HG03521 (cell line): ENCODE measurements around the gene EPN1.

Source experiments
- ATAC-seq: cut with Tn5 transposase; IDR thresholded peaks from one replicate; pipeline ENCODE4 v1.9.1; 2021; ENCODE audit warnings: mild to moderate bottlenecking, moderate library complexity; ENCODE audit not compliant: unreplicated experiment

Gene EPN1

DNA sequence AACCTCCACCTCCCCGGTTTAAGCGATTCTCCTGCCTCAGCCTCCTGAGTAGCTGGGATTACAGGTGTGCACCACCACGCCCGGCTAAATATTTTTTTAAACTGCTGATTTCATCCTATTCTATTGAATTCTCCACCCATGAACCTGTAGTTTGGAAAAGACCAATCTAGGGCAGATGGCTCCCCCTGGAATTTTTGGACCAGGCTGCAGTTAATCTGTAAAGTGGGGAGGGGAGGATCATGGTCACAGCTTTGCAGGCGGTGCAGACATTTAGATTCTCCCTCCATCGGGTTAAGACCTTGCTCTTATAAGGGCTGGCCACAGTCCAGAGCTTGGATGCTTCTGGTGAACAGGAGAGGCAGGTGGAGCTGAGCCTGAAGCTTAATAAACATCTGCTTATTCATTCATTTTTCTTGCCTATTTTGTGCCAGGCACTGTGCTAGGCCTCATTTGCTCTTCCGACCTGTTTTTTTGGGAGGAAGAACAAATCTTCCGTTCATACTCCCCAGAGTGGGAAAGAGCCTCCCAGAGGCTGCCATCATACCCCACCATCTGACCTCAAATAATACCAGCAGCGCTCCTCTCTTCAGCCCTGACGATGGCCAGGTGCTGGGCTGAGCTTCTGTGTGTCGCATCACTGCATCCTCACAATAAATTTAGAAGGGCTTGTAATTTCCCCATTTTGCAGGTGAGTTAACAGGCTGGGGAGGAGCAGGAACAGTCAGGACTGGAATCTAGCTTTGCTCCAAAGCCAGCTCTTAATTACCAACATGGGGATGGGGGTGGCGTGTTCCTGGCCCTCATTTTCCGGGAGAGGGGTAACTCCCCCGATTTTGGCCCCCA is 27.9 kb upstream of the EPN1 start:
- no peak for ATAC-seq

DNA sequence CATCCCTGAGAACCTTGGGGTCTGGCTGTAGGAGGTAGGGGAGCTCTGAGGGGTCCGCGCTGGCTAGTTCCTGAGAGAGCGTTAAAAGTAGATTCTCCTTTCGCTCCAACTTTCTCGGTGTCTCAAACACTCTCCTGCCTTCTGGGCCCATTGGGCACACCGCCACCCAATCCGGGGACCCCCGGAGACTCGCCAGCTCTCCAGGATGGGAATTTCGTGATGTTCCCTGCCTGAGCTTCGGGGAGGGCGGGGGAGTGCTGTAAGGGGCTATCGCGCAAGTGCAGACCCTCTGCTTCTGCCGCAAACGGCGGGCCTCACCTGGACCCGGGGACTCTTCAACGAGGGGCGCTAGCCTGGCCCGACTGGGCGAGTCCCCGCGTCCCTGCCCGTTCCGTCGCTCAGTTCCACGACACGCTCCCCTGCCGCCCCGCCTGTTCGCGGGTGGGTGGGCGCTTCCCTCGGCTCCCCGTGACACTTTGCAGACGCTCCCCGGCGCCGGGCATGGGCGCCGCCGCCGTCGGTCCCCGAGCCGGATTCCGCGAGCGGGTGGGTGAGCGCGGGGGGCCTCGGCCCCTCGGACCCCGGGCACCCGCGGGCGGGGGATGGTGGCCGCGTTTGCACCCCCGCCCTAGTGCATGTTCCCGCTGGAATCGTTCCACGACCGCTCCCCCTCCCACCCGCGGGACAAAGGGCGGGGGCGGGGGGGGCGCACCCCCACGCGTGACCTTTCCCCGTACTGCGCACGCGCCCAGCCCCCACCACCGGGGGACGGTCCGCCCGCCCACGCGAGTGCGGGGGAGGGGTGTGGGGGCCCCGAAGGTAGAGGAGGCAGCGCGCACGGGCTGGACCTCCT is 27.1 kb upstream of the EPN1 start, which contains the start of gene CCDC106:
Gene CCDC106 (plus strand): TSS at position 481 of the 853 bp plus-strand sequence. CDS start 835 bp downstream, outside the sequence.
- peak; percentile 27 for ATAC-seq

DNA sequence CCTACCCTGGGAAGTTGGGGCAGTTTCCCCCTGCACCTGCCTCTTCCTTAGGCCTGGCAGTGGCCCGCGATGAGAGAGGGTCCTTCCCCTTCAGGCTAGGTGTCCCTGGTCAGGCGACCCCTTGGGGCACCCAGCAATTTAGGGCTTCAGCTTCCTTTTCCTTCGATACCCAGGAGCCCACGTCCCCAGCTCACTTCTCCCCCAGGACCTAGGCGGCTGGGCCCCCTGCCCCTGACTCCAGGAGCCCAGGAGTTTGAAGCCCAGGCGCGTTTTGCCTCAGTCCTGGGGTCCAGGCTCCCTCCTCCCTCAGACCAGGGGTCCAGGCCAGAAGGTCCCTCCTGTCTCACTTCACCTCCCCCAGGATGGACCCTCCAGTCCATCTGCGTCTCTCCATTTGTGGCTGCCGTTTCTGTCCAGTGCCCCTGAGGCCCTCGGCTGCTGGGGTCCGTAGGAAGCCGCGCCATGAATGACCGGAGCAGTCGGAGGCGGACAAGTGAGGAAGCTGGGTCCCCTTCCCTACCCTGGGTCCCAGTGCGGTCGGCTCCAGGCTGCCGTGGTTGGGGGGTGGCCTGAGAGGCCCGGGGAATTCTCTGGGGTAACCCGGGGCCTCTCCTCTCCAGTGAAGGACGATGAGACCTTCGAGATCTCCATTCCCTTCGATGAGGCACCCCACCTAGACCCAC is 26.3 kb upstream of the EPN1 start:
- no peak for ATAC-seq

DNA sequence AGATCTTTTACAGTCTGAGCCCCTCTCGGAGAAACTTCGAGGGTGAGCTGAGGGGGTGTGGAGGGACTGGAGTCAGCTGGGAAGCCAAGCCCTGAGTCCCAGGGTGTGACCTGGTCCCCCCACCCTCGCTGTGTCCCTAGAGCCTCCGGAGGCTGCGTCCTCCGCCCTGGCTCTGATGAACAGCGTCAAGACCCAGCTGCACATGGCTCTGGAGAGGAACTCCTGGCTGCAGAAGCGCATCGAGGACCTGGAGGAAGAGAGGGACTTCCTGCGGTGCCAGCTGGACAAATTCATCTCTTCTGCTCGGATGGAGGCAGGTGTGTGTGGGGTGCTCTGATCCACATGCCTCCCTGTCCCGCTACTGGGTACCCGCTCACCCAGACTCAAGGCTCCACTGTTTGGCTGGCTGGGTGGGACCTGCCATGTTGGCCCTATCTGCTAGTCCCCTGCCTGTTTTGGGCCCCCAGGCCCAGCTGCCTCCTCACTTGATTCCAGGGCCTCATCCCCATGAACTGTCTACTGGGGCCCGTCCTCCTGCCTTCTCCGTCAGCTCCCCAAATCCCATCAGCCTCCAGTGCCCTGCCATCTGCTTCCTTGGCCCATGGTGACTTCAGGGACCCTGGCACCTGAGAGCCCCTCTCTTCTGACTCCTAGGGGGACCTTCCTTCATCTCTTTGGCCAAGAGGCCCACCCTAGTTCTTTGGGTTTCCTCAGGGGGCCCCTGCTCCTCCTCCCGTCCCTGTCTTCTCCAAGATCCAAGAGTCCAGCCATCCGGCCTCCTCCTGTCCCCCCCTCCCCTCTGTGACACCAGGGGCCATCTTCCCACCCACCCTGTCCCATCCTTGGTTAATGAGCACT is 25.5 kb upstream of the EPN1 start:
- ATAC-seq, result no peak

DNA sequence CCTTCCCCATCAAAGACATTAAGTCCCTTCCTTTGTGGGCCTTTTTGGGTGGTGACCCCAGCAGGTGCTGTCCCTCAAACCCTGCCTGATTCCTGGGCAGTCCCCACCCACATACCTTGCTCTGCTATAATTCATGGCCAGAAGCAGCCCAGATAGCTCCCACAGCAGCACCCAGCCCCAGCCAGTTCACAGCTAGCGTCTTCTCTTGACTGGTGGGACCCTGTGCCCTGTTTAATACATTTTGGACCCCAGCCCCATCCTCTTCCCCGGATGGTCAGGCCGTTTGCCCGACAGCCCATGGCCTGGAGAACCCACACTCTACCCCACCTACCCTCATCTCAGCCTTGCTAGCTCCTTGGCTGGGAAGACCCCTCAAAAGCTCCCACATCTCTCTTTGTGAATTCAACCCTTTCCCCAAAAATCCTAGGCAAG is 24.9 kb upstream of the EPN1 start:
- no peak for ATAC-seq

DNA sequence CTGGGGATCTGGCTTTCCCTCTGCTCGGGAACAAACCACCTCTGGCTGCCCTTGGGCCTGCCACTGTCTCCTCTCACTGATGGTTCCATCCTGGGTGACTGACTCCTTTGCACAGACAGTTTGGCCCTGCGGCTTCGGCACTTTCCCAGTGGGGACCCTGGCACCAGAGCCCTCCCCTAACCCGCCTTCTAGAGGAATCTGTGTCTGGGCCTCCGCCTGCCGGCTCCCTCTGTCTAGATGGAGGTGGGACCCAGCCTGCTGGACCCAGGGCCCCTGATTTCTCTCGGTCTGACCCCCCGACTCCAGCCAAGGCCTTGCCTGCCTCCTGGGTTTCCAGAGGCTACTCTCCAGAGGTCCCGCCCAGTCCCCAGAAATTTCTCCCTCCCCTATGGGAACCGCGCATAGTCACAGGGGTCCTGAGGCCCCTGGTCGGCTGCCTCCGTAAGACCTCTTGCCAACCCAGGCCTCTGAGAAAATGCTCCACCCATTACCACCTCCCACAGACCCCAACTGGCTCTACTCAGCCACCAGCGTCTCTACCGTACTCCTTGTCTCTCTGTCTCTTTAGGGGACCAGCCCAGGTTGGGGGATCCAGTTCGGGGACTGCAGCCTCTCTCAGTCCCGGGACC is 24.3 kb upstream of the EPN1 start:
- ATAC-seq, result no peak

DNA sequence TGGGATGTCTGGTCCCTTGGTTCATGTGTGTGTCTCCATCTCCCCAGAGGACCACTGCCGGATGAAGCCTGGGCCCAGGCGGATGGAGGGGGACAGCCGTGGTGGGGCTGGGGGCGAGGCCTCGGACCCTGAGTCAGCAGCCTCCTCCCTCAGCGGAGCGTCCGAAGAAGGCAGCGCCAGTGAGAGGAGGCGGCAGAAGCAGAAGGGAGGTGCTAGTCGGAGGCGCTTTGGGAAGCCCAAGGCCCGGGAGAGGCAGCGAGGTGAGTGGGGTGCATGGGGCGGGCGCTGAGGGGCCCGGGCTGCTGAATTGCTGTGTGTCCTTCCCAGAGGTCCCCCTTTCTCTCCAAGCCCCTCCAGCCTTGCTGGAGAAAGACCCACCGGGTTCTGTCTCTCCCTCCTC is 23.8 kb upstream of the EPN1 start:
- no peak for ATAC-seq

DNA sequence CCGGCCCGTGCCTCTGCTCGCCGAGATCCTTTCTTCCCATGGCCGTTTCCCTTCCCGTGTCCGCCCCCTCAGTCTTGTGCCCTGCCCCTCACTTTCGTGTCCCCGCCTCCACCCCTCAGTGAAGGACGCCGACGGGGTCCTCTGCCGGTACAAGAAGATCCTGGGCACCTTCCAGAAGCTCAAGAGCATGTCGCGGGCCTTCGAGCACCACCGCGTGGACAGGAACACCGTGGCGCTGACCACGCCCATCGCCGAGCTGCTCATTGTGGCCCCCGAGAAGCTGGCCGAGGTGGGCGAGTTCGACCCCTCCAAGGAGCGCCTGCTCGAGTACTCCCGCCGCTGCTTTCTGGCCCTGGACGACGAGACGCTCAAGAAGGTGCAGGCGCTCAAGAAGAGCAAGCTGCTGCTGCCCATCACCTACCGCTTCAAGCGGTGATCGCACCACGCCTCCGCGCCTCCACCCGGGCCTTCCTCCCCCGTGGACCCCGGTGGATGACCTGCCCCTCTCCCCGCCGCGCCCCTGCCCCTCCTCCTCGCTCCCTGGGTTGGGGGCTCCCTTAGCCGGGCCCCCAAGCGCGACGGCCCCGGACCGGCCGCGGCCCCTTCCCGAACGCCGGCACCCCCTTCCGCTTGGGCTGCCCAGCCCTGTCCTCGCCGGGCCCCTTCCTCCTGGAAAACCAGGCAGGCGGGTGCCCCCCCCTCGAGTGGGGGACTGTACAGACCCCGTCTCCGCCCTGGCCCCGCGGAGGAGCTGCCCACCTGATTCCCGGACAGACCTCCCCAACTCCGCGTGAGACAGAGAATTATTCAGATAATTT is 22.5 kb upstream of the EPN1 start:
- ATAC-seq, result no peak

DNA sequence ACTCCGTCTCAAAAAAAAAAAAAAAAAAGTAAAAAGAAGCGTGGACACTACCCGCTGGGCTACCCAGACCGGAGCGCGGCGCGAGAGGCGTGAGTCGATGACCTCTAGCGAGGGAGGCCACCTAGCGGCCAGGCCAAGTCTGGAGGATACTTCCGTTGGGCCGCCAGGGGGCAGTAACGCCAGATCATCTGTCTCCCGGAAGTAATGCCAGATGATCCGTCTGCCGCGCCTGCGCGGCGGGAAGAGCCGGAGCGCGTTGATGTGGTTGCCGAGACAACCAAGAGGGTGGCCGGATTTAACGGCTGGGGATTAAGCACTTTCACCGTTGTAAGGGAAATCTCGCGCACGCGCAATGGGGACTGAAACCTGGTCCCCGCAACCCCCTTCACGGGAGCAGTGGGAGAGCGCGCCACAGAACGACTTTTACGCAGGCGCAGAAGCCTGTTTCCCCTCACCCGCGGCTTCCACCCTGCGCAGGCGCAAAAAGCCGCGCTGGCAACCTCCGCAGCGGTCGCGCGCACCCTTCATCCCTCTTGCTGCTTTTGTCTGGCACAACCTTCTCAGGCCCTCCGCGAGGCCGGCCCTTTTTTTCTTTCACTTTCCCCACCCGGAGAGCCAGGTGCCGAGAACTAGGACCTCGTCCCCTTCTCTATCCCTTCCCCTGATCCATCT is 21.2 kb upstream of the EPN1 start:
- peak; percentile 46 for ATAC-seq

DNA sequence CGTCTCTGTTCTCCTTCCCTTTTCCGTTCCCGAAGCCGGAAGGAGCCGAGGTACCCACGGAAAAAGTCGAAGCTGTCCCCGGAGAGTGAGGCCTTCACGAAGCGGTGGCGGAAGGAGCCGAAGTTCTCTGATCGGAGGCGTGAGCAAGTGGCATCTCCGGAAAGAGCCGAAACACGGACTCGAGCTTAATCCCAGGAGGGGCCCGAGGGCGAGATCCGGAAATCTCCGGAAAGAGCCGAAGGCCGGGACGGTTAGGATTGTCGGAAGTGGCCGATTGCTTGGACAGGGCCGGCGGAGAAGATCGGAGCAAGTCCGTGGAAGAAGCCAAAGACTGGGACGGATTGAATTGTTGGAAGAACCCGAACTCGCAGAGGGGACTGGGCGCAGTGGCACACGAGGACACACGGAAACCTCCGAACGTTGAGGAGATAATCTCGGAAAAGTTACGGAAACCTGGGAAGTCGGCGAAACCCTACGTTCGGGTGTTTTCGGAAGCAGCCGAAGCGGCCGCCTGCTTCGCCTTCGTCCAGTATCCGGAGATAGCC is 20.6 kb upstream of the EPN1 start:
- ATAC-seq, result peak; percentile 58

DNA sequence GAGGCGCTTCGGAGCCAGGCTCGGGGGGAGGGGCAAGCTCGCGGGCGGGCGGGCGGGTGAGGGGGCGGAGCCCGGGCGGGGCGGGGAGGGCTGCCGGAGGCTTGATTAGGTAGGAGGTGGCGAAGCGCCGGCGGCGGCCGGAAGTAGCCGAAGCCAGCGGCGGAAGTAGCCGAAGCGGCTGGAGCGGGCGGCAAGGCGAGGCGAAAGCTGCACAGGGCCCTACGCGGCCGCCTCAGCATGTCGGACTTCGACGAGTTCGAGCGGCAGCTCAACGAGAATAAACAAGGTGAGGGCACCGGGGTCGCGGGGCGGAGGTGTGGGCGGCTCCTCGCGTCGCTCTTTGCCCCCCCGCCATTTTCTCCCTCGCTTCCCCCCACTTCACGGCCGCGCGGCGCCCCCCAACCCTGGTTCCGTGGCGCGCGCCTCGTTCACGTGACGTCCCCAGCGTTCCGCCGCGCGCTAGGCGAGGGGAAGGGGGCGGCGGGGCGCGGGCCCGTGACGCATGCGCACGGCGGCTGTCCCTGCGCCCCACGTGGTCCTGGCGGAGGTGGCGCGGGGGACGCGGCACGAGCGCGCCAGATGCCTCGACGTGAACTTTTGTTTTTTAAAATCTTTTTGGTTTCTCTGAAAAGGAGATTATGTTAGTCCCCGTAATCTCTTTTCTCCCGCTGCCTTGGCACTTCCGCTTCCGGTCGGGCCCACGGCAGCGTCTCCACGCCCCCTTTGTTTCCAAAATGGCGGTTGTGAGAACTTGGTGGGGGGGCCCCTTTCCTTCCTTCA is 20.0 kb upstream of the EPN1 start, which contains the start of gene U2AF2:
Gene U2AF2 (plus strand): TSS at position 168 of the 780 bp plus-strand sequence. CDS start 70 bp downstream, at position 238.
- peak; percentile 28 for ATAC-seq

DNA sequence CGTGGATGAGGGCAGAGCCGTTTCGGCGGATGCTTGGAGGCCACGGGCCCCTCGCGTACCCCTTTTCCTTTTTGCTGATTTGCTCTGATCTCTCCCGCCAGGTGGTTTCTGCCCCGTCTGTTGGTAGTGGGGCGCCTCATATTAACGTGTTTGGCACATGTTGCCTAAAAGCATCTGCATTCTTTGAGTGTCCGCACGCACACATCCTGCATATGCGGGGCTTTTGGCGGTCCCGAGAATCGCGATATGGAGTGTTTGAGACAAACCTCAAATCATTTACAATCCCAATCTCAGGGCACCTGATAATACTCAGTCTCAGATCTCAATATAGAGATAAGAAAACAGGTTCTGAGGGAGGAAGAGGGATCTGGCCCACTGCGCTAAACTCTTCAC is 19.4 kb upstream of the EPN1 start:
- ATAC-seq, result no peak

DNA sequence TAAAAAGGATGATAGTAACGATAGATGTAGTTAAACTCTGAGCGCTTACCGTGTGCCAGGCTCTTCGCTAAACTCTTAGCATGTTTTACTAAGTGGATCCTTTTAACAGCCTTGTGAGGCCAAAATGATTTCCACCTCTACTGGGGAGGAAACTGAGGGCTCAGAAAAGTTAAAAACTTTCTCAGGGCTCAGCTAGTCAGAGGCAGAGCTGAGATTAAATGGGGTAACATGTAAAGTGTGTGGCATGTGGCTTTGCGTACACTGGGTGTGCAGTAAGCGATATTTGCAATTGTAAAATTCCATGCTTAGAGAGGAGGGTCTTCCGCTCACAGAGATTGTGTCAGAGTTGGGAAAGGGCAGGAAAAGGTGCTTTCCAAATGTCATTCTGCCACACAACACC is 18.5 kb upstream of the EPN1 start:
- ATAC-seq, result no peak

DNA sequence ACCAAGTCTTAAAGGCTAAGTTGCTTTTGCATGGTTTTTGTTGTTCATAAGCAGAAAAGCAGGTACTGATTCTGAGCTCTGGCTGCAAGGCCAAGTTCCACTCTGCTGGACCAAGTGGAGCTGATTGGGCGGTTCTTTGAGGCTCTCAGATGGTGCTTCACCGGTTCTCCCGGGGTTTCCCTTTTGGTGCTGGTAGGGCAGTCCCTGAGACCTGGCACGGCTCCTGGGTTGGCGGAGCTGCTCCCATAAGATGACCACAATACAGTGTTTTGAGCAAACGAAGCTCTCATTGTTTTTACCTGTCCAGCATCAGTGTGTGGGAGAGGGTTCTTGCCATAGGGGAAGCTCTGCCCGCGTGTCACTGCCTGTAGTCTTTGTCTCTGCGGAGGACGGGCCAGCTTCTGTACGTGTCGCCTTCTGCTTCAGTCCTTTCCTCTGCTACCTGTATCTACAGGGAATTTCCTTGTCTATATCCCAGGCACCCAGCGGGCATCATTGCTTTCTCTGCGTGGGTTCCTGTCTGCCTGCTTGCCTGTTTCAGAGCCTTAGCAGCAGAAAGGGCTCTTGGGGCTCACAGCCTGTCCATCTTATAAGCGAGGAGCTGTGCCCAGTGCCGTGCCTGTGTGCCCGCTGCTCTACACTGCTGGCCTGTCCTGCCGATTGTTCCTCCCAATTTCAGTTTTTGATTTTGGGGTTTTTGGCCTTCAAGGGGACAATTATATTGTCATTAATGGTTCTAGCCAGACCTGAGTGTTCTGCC is 17.9 kb upstream of the EPN1 start:
- no peak for ATAC-seq

DNA sequence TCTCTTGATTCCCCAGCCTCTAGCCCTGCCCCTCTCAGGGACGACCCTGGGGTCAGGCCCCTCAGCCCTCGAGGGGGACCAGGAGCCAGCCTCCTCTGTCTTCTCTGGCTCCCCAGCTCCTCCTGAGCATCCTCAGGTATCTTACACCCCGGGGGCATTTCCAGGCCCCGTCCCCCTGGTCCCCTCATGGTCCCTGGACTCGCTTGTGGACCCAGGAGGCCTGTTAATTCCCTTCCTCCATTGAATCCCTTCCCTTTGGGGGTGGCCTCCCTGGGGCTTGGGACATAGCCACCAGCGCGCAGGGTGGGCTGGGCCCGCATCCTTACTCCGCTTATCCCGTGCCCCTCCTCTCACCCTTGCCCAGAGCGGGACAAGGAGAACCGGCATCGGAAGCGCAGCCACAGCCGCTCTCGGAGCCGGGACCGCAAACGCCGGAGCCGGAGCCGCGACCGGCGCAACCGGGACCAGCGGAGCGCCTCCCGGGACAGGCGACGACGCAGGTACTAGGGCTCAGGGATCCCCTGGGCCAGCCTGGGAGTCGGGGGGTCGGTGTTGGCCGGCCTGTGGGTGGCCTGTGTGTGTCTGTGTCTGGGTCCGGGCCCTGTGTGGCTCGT is 16.1 kb upstream of the EPN1 start:
- no peak for ATAC-seq

DNA sequence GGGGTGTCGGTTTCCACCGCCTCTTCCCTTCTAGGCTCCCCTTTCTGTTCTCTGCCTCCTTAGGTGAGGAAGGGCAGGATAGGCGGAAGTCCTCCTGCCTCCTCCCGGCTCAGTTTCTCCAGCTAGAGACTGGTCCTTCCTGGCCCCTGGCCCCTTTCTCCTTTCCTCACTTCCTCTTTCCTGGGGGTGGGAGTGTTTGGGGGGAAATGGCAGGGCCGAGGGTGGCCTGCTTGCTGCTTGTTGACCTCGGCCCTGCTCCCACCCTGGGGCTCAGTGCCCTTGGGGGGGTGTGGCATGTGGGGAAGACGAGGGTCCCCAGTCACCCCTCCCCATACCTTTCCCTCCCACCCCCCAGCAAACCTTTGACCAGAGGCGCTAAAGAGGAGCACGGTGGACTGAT is 15.2 kb upstream of the EPN1 start:
- no peak for ATAC-seq
